SK-N-SH (cell line): ENCODE data around the gene MRC1. TPM values are rescaled to one million over a fixed set of nuclear protein-coding genes. Genes with fewer than 3 reads are reported as not detected.

Source experiments
- CTCF ChIA-PET: fragments of 300-600, 350-600 bp; formaldehyde crosslinking; extraction: SDS; loops from one replicate; lab custom pipeline; 2021; lab: Yijun Ruan, JAX
- POLR2A ChIA-PET: fragments of 350-600 bp; sonication (Branson Sonifier 250); formaldehyde crosslinking; extraction: SDS; loops from one replicate; lab custom pipeline; 2020; ENCODE audit warnings: antibody characterized with exemption, inconsistent platforms; lab: Yijun Ruan, JAX
- DNase-seq: peaks from one replicate; pipeline ENCODE4 v3.0.0; 2012
- H2AFZ ChIP-seq: fragments of 200-600 bp; sonication (generic); 2 replicates; pipeline ENCODE4 v1.8.1; 2016; ENCODE audit warnings: antibody characterized with exemption, mild to moderate bottlenecking, low read depth
- H3F3A ChIP-seq: fragments of 200-600 bp; sonication (generic); replicated peaks from 2 replicates; pipeline ENCODE3; 2016; ENCODE audit warnings: antibody characterized with exemption, mild to moderate bottlenecking; ENCODE audit not compliant: insufficient read depth
- H3K27ac ChIP-seq, 2 experiments: fragments of 200-500 bp in 1 of 2; fragments of 200-600 bp in 1 of 2; sonication (Bioruptor generic) in 1 of 2; sonication (generic), shearing (Covaris generic) in 1 of 2; 2 replicates each; pipeline versions ENCODE4 v1.5.1 to v1.6.1; 2014 to 2016; ENCODE audit warnings: low read depth in 2 of 2, inconsistent platforms in 1 of 2, low read length in 1 of 2, mild to moderate bottlenecking in 1 of 2, mixed read lengths in 1 of 2
- H3K27me3 ChIP-seq: fragments of 200-600 bp; sonication (generic), shearing (Covaris generic); 2 replicates; pipeline ENCODE4 v1.6.1; 2016; ENCODE audit warnings: mixed run types; ENCODE audit not compliant: insufficient read depth
- H3K36me3 ChIP-seq, 2 experiments: fragments of 200-500 bp in 1 of 2; fragments of 200-600 bp in 1 of 2; sonication (Bioruptor generic) in 1 of 2; sonication (generic) in 1 of 2; replicated peaks in 1 of 2; 2 replicates each; pipeline versions ENCODE3 to v1.5.1; 2014 to 2016; ENCODE audit warnings: low read length in 1 of 2, mild to moderate bottlenecking in 1 of 2; ENCODE audit not compliant: insufficient read depth in 2 of 2, control insufficient read depth in 1 of 2
- H3K4me1 ChIP-seq, 2 experiments: fragments of 200-500 bp in 1 of 2; fragments of 200-600 bp in 1 of 2; sonication (Bioruptor generic) in 1 of 2; sonication (generic), shearing (Covaris generic) in 1 of 2; 2 replicates each; pipeline versions ENCODE4 v1.5.1 to v1.6.1; 2014 to 2016; ENCODE audit warnings: low read depth in 1 of 2, low read length in 1 of 2, mixed run types in 1 of 2; ENCODE audit not compliant: insufficient read depth in 2 of 2, control insufficient read depth in 1 of 2
- H3K4me2 ChIP-seq: fragments of 200-600 bp; sonication (generic), shearing (Covaris generic); 2 replicates; pipeline ENCODE4 v1.6.1; 2017; ENCODE audit warnings: mixed run types
- H3K4me3 ChIP-seq, 2 experiments: fragments of 200-500 bp in 1 of 2; fragments of 200-600 bp in 1 of 2; sonication (Bioruptor generic) in 1 of 2; sonication (generic), shearing (Covaris generic) in 1 of 2; 2 replicates each; pipeline versions ENCODE4 v1.5.1 to v1.8.1; 2014 to 2016; ENCODE audit warnings: low read depth in 2 of 2, inconsistent platforms in 1 of 2, low read length in 1 of 2, mild to moderate bottlenecking in 1 of 2, mixed read lengths in 1 of 2, moderate library complexity in 1 of 2
- H3K79me2 ChIP-seq: fragments of 200-600 bp; sonication (generic); 2 replicates; pipeline ENCODE4 v1.8.1; 2017; ENCODE audit warnings: mild to moderate bottlenecking; ENCODE audit not compliant: insufficient read depth
- H3K9ac ChIP-seq: fragments of 200-600 bp; sonication (generic); 2 replicates; pipeline ENCODE4 v1.6.1; 2017; ENCODE audit warnings: mixed run types
- H3K9me2 ChIP-seq: fragments of 200-600 bp; sonication (generic); 2 replicates; pipeline ENCODE4 v1.6.1; 2017; ENCODE audit warnings: mixed run types
- H3K9me3 ChIP-seq: fragments of 200-600 bp; sonication (generic); 2 replicates; pipeline ENCODE4 v1.6.1; 2017; ENCODE audit warnings: mixed run types, mild to moderate bottlenecking, moderate library complexity
- H4K20me1 ChIP-seq: fragments of 200-600 bp; sonication (generic); 2 replicates; pipeline ENCODE4 v1.6.1; 2017; ENCODE audit warnings: mild to moderate bottlenecking, mixed run types; ENCODE audit not compliant: insufficient read depth
- CHD2 ChIP-seq: fragments of 150-350 bp; IDR thresholded peaks from 2 replicates; pipeline ENCODE4 v1.6.1; 2018; ENCODE audit warnings: low read length; ENCODE audit not compliant: partially characterized antibody
- EP300 ChIP-seq, 2 experiments: IDR thresholded peaks; 2 replicates each; pipeline versions ENCODE4 v1.4.0 to v1.6.1; 2012; ENCODE audit warnings: borderline replicate concordance in 1 of 2, low read depth in 1 of 2, low read length in 1 of 2
- EZH2phosphoT487 ChIP-seq: fragments of 200-600 bp; sonication (generic); IDR thresholded peaks from 2 replicates; pipeline ENCODE4 v1.6.1; 2017; ENCODE audit warnings: low read depth, mixed run types, mild to moderate bottlenecking, antibody characterized with exemption, moderate library complexity, borderline replicate concordance
- FOXM1 ChIP-seq: IDR thresholded peaks from 2 replicates; pipeline ENCODE4 v1.4.0; 2012; ENCODE audit warnings: low read depth, mild to moderate bottlenecking
- GABPA ChIP-seq: IDR thresholded peaks from 2 replicates; pipeline ENCODE4 v1.4.0; 2012; ENCODE audit warnings: low read depth, mild to moderate bottlenecking
- GATA2 ChIP-seq: sonication (generic); formaldehyde crosslinking; IDR thresholded peaks from 2 replicates; pipeline ENCODE4 v1.5.0; 2020; ENCODE audit warnings: mild to moderate bottlenecking, missing genetic modification reagents
- JUND ChIP-seq: IDR thresholded peaks from 2 replicates; pipeline ENCODE4 v1.4.0; 2012
- PBX3 ChIP-seq: IDR thresholded peaks from 2 replicates; pipeline ENCODE4; 2012
- POLR2AphosphoS5 ChIP-seq: IDR thresholded peaks from 2 replicates; pipeline ENCODE4 v1.6.1; 2012; ENCODE audit warnings: low read depth, low read length
- RCOR1 ChIP-seq: fragments of 150-350 bp; IDR thresholded peaks from 2 replicates; pipeline ENCODE4 v1.6.1; 2017; ENCODE audit warnings: antibody characterized with exemption, low read length
- SMC3 ChIP-seq: IDR thresholded peaks from 2 replicates; pipeline ENCODE4 v1.6.1; 2012; ENCODE audit warnings: low read depth, low read length, improper control_type of control experiment
- TEAD4 ChIP-seq: IDR thresholded peaks from 2 replicates; pipeline ENCODE4 v1.4.0; 2012; ENCODE audit warnings: mild to moderate bottlenecking, borderline replicate concordance; ENCODE audit not compliant: insufficient read depth
- USF2 ChIP-seq: fragments of 150-350 bp; IDR thresholded peaks from 2 replicates; pipeline ENCODE4 v1.6.1; 2017; ENCODE audit warnings: antibody characterized with exemption, low read length, low read depth, borderline replicate concordance
- YY1 ChIP-seq: IDR thresholded peaks from 2 replicates; pipeline ENCODE4 v1.4.0; 2012; ENCODE audit warnings: low read depth, mild to moderate bottlenecking
- WGBS: methylation state at CpG from one replicate; pipeline ENCODE4 v1.1.6; 2017; ENCODE audit warnings: low lambda C conversion rate; 5-methylcytosine and 5-hydroxymethylcytosine counted together
- polyA plus RNA-seq, 3 experiments: library from polyadenylated mRNA; depleted of rRNA; stranded (reverse); fragments of >200 nt; gene quantifications; 2 replicates each; pipeline ENCODE4 v1.2.3, GENCODE V29; 2012
- TF ChIP-seq, protein P1 (sequence below): IDR thresholded peaks from 2 replicates; pipeline ENCODE4 v1.4.0; 2012; ENCODE audit warnings: low read depth, borderline replicate concordance
- TF ChIP-seq, protein P2 (sequence below): fragments of 150-350 bp; IDR thresholded peaks from 2 replicates; pipeline ENCODE4 v1.6.1; 2016; ENCODE audit warnings: mild to moderate bottlenecking, low read depth, low read length
- TF ChIP-seq, protein P3 (sequence below): fragments of 200-600 bp; sonication (generic); IDR thresholded peaks from 2 replicates; pipeline ENCODE4 v1.6.1; 2017; ENCODE audit warnings: antibody characterized with exemption, mild to moderate bottlenecking, moderate library complexity

MRC1 gene
- polyA plus RNA-seq, 1 of the 3 experiments (the other 2 are of a cell fraction), result not detected

DNA sequence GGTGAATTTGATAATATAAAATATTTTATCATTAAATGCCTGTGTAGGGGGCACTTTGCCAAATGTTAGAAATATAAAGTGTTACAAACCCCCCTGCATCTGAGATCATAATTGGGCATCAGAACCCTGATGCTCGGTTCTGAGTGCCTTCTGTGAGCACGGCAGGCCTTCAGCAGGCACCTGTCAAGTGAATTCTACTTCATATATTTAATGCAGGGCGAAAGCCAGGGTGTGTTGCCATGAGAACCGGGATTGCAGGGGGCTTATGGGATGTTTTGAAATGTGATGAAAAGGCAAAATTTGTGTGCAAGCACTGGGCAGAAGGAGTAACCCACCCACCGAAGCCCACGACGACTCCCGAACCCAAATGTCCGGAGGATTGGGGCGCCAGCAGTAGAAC lies 57.2 kb downstream of the MRC1 start:
- no peak overlapping the region for H3K4me3 ChIP-seq
- no peaks in the 10 kb centered on the region for H3K9me3 ChIP-seq
- no peak overlapping the region for H2AFZ ChIP-seq
- no peak overlapping the region for H3K4me2 ChIP-seq
- no peaks in the 10 kb centered on the region for H3K4me1 ChIP-seq
- no peak for DNase-seq
- H3K27me3 ChIP-seq, result no peaks in the 10 kb centered on the region
- H3K27ac ChIP-seq, result no peak overlapping the region
- no peaks in the 10 kb centered on the region for H3F3A ChIP-seq
- no peaks in the 10 kb centered on the region for H4K20me1 ChIP-seq
- 65% methylated on average over 10 of the region's 10 CpGs for WGBS
- H3K79me2 ChIP-seq, result no peaks in the 10 kb centered on the region
- H3K36me3 ChIP-seq, result no peaks in the 10 kb centered on the region
- H3K9me2 ChIP-seq, result no peaks in the 10 kb centered on the region
- no peak overlapping the region for H3K9ac ChIP-seq
- TF ChIP-seq YY1, result no peak
- CTCF ChIA-PET, result interaction anchor here (1.2 kb wide), 1 partner anchor 16 kb away, joined by 3 read pairs; no protein-coding TSS in a partner anchor
- POLR2A ChIA-PET, result no interaction called here

DNA sequence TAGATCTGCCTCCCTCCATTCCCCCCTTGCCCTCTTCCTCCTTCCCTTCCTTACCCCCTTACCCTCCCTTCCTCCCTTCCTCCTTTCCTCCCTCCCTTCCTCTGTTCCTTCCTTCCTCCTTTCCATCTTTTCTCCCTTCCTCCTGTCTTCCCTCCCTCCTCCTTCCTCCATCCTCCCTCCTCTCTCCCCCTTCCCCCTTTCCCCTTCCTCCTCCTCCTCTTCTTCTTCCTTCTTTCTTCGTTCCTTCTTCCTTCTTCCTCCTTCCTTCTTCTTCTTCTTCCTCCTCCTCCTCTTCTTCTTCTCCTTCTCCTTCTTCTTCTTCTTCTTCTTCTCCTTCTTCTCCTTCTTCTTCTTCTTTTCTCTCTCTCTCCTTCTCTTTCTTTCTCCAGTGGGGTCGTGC lies 57.9 kb downstream of the MRC1 start:
- Histone ChIP-seq H3K27ac (no peak overlapping the region), H3K36me3 (no peaks in the 10 kb centered on the region), H3K9ac (no peak overlapping the region), H3K4me2 (no peak overlapping the region), H3K27me3 (no peaks in the 10 kb centered on the region), H4K20me1 (no peaks in the 10 kb centered on the region)
- 61% methylated on average over 2 of the region's 2 CpGs for WGBS
- TF ChIP-seq, protein P1, sequence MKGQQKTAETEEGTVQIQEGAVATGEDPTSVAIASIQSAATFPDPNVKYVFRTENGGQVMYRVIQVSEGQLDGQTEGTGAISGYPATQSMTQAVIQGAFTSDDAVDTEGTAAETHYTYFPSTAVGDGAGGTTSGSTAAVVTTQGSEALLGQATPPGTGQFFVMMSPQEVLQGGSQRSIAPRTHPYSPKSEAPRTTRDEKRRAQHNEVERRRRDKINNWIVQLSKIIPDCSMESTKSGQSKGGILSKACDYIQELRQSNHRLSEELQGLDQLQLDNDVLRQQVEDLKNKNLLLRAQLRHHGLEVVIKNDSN, result no peak
- TF ChIP-seq RCOR1 (no peak), POLR2AphosphoS5 (no peak), TEAD4 (no peak), FOXM1 (no peak), JUND (no peak), GATA2 (no peak), USF2 (no peak)
- TF ChIP-seq, protein P2, sequence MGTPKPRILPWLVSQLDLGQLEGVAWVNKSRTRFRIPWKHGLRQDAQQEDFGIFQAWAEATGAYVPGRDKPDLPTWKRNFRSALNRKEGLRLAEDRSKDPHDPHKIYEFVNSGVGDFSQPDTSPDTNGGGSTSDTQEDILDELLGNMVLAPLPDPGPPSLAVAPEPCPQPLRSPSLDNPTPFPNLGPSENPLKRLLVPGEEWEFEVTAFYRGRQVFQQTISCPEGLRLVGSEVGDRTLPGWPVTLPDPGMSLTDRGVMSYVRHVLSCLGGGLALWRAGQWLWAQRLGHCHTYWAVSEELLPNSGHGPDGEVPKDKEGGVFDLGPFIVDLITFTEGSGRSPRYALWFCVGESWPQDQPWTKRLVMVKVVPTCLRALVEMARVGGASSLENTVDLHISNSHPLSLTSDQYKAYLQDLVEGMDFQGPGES, result no peak
- TF ChIP-seq, all 33 proteins: peak for 0
- POLR2A ChIA-PET, result no interaction called here
- Histone ChIP-seq H3K79me2 (no peaks in the 10 kb centered on the region), H3K4me1 (no peaks in the 10 kb centered on the region), H3K4me3 (no peak overlapping the region), H3F3A (no peaks in the 10 kb centered on the region), H3K9me3 (no peaks in the 10 kb centered on the region), H2AFZ (no peak overlapping the region), H3K9me2 (no peaks in the 10 kb centered on the region)
- no peak for DNase-seq
- CTCF ChIA-PET, result interaction anchor here (1.0 kb wide), 1 partner anchor 372 kb away, joined by 3 read pairs; no protein-coding TSS in a partner anchor

GRCh38 chr10:17871036-17871435 lies 61.9 kb downstream of the MRC1 start:
- no peaks in the 10 kb centered on the region for H3K79me2 ChIP-seq
- H3K9me3 ChIP-seq, result no peaks in the 10 kb centered on the region
- ChIA-PET CTCF (interaction anchor here (1.9 kb wide), 1 partner anchor 368 kb away, joined by 5 read pairs; no protein-coding TSS in a partner anchor), POLR2A (no interaction called here)
- H3K27me3 ChIP-seq, result no peaks in the 10 kb centered on the region
- H2AFZ ChIP-seq, result no peak overlapping the region
- no peaks in the 10 kb centered on the region for H3K4me1 ChIP-seq
- no peak for DNase-seq
- H3K27ac ChIP-seq, result no peak overlapping the region
- H3F3A ChIP-seq, result no peaks in the 10 kb centered on the region
- H3K36me3 ChIP-seq, result no peaks in the 10 kb centered on the region
- 70% methylated on average over 6 of the region's 6 CpGs for WGBS
- H3K9ac ChIP-seq, result no peak overlapping the region
- no peak overlapping the region for H3K4me2 ChIP-seq
- no peak overlapping the region for H3K4me3 ChIP-seq
- H4K20me1 ChIP-seq, result no peaks in the 10 kb centered on the region
- H3K9me2 ChIP-seq, result no peaks in the 10 kb centered on the region
- TF ChIP-seq EZH2phosphoT487, result no peak
- TF ChIP-seq EP300 (IDR thresholded peaks at IDR 0.05; ENCODE audit: borderline replicate concordance in 1 of 2, low read depth in 1 of 2, low read length in 1 of 2), result no peak
- no peak for TF ChIP-seq GATA2
- TF ChIP-seq, protein P3, sequence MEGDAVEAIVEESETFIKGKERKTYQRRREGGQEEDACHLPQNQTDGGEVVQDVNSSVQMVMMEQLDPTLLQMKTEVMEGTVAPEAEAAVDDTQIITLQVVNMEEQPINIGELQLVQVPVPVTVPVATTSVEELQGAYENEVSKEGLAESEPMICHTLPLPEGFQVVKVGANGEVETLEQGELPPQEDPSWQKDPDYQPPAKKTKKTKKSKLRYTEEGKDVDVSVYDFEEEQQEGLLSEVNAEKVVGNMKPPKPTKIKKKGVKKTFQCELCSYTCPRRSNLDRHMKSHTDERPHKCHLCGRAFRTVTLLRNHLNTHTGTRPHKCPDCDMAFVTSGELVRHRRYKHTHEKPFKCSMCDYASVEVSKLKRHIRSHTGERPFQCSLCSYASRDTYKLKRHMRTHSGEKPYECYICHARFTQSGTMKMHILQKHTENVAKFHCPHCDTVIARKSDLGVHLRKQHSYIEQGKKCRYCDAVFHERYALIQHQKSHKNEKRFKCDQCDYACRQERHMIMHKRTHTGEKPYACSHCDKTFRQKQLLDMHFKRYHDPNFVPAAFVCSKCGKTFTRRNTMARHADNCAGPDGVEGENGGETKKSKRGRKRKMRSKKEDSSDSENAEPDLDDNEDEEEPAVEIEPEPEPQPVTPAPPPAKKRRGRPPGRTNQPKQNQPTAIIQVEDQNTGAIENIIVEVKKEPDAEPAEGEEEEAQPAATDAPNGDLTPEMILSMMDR, result no peak
- no peak for TF ChIP-seq SMC3
- TF ChIP-seq PBX3, result no peak
- TF ChIP-seq YY1, result no peak
- TF ChIP-seq CHD2, result no peak
- no peak for TF ChIP-seq GABPA
